Type B pancreatic cell (in vitro differentiated cells): ENCODE results near the gene SUPT3H. TPM values are rescaled to one million over a fixed set of nuclear protein-coding genes. Genes with fewer than 3 reads are reported as not detected.
A peak's percentile ranks its signal among the peaks of the same experiment; 100 is the strongest.

Source experiments
- DNase-seq: peaks from one replicate; pipeline ENCODE4 v3.0.0; 2021; ENCODE audit warnings: mixed read lengths; ENCODE audit not compliant: unreplicated experiment; ENCODE audit errors: extremely low spot score
- H3K27ac Mint-ChIP-seq: 2 replicates; pipeline ENCODE4 v1.8.0; 2021; ENCODE audit warnings: mild to moderate bottlenecking, mixed read lengths
- H3K27me3 Mint-ChIP-seq: 2 replicates; pipeline ENCODE4 v1.8.0; 2021; ENCODE audit warnings: mixed read lengths
- H3K36me3 Mint-ChIP-seq: 2 replicates; pipeline ENCODE4 v1.8.0; 2021; ENCODE audit warnings: mixed read lengths
- H3K4me1 Mint-ChIP-seq: one replicate; pipeline ENCODE4 v1.8.0; 2021; ENCODE audit warnings: mixed read lengths; ENCODE audit not compliant: unreplicated experiment
- H3K4me3 Mint-ChIP-seq: 2 replicates; pipeline ENCODE4 v1.8.0; 2021; ENCODE audit warnings: mild to moderate bottlenecking, mixed read lengths
- H3K9me3 Mint-ChIP-seq: 2 replicates; pipeline ENCODE4 v1.8.0; 2021; ENCODE audit warnings: mixed read lengths
- total RNA-seq: library from RNA; stranded (reverse); gene quantifications from 2 replicates; pipeline ENCODE4 v1.2.1, GENCODE V29; 2021; ENCODE audit warnings: low replicate concordance
- TF ChIP-seq, protein P1 (sequence below): fragments of 200-600 bp; sonication (generic); conservative IDR thresholded peaks from 2 replicates; pipeline ENCODE4 v1.5.0; 2021; ENCODE audit warnings: antibody characterized with exemption, mild to moderate bottlenecking

SUPT3H gene
- total RNA-seq, 1 donor from 2014 or later = 18.4 TPM

GRCh38 chr6:45327956-45328522 lies 49.7 kb downstream of the SUPT3H start, which contains the start of gene RUNX2:
Gene RUNX2, plus strand, starts transcription at chr6:45328330. Its CDS starts 397 bp downstream, at chr6:45328727.
- H3K4me3 Mint-ChIP-seq = peak within 1 kb of the TSS; percentile 72
- TF ChIP-seq, protein P1, sequence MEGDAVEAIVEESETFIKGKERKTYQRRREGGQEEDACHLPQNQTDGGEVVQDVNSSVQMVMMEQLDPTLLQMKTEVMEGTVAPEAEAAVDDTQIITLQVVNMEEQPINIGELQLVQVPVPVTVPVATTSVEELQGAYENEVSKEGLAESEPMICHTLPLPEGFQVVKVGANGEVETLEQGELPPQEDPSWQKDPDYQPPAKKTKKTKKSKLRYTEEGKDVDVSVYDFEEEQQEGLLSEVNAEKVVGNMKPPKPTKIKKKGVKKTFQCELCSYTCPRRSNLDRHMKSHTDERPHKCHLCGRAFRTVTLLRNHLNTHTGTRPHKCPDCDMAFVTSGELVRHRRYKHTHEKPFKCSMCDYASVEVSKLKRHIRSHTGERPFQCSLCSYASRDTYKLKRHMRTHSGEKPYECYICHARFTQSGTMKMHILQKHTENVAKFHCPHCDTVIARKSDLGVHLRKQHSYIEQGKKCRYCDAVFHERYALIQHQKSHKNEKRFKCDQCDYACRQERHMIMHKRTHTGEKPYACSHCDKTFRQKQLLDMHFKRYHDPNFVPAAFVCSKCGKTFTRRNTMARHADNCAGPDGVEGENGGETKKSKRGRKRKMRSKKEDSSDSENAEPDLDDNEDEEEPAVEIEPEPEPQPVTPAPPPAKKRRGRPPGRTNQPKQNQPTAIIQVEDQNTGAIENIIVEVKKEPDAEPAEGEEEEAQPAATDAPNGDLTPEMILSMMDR = no peak
- no peaks in the 10 kb centered on the region for H3K36me3 Mint-ChIP-seq
- no peak for DNase-seq
- no peak within 1 kb of the TSS for H3K27ac Mint-ChIP-seq
- no peaks in the 10 kb centered on the region for H3K9me3 Mint-ChIP-seq
- peaks cover 31% of the 10 kb centered on the region for H3K4me1 Mint-ChIP-seq
- no peaks in the 10 kb centered on the region for H3K27me3 Mint-ChIP-seq

GRCh38 chr6:45326698-45327417 lies 50.9 kb downstream of the SUPT3H start:
- Mint-ChIP-seq H3K4me1 (peaks cover 35% of the 10 kb centered on the region), H3K4me3 (no peak overlapping the region), H3K36me3 (no peaks in the 10 kb centered on the region), H3K27ac (no peak overlapping the region), H3K9me3 (no peaks in the 10 kb centered on the region), H3K27me3 (no peaks in the 10 kb centered on the region)
- no peak for DNase-seq
- TF ChIP-seq, protein P1 = no peak

- TF ChIP-seq, protein P1 = no peak
- H3K27me3 Mint-ChIP-seq = no peaks in the 10 kb centered on the region
- peaks cover 28% of the 10 kb centered on the region for H3K4me1 Mint-ChIP-seq
- no peak for DNase-seq
- no peaks in the 10 kb centered on the region for H3K36me3 Mint-ChIP-seq
- H3K9me3 Mint-ChIP-seq = no peaks in the 10 kb centered on the region
- H3K4me3 Mint-ChIP-seq = no peak overlapping the region
- H3K27ac Mint-ChIP-seq = no peak overlapping the region
Measured at GRCh38 chr6:45323656-45324224, 54.0 kb downstream of the SUPT3H start.

DNA sequence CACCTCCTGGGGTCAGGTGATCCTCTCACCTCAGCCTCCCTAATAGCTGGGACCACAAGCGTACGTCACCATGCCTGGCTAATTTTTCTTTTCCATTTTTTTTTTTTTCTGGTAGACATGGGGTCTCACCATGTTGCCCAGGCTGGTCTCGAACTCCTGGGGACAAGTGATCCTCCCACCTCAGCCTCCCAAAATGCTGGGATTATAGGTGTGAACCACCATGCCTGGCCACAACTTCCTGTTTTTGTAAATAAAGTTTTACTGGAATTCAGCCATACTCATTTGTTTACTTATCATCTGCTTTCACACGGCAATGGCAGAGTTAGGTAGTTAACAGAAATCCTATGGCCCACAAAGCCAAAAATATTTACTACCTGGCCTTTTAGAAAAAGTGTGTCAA lies 57.4 kb downstream of the SUPT3H start:
- Mint-ChIP-seq H3K4me1 (peaks cover 8% of the 10 kb centered on the region), H3K4me3 (no peak overlapping the region), H3K36me3 (no peaks in the 10 kb centered on the region), H3K9me3 (no peaks in the 10 kb centered on the region), H3K27ac (no peak overlapping the region), H3K27me3 (no peaks in the 10 kb centered on the region)
- TF ChIP-seq, protein P1 = no peak
- no peak for DNase-seq

DNA sequence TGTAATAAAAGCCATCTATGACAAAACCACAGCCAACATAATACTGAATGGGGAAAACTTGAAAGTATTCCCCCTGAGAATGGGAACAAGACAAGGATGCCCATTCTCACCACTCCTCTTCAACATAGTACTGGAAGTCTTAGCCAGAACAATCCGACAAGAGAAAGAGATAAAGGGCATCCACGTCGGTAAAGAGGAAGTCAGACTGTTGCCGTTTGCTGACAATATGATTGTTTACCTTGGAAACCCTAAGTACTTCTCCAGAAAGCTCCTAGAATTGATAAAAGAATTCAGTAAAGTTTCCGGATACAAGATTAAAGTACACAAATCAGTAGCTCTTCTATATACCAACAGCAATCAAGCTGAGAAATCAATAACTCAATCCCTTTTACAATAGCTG lies 63.6 kb downstream of the SUPT3H start:
- no peaks in the 10 kb centered on the region for H3K27me3 Mint-ChIP-seq
- no peak for DNase-seq
- TF ChIP-seq, protein P1 = no peak
- H3K4me3 Mint-ChIP-seq = no peak overlapping the region
- no peaks in the 10 kb centered on the region for H3K9me3 Mint-ChIP-seq
- H3K4me1 Mint-ChIP-seq = no peaks in the 10 kb centered on the region
- H3K27ac Mint-ChIP-seq = no peak overlapping the region
- H3K36me3 Mint-ChIP-seq = peaks cover 10% of the 10 kb centered on the region
